Naive B cell (primary cell): ENCODE data around the gene SLC12A7. TPM values are rescaled to one million over a fixed set of nuclear protein-coding genes. Genes with fewer than 3 reads are reported as not detected.
"Not testable (repeated sequence)": the region's sequence is repeated elsewhere in the genome, so short reads cannot be mapped to it uniquely, and the experiment has no call there.

Experiments used
- ATAC-seq, 2 donors: fragments of 150-1000 bp; cut with Tn5 transposase; 2 replicates each; pipeline ENCODE4 v1.10.0; 2021; ENCODE audit warnings: low read depth in 2 of 2, mild to moderate bottlenecking in 2 of 2, moderate library complexity in 2 of 2
- DNase-seq: peaks from one replicate; pipeline ENCODE4 v3.0.0; 2022
- H3K27ac Mint-ChIP-seq, 6 donors: one replicate each; pipeline ENCODE4 v1.8.0; 2020 to 2022; ENCODE audit warnings: mild to moderate bottlenecking in 6 of 6, mixed read lengths in 6 of 6, moderate library complexity in 5 of 6, inconsistent platforms in 2 of 6
- H3K27me3 Mint-ChIP-seq, 3 donors: one replicate each; pipeline ENCODE4 v1.8.0; 2021 to 2022; ENCODE audit warnings: mixed read lengths in 3 of 3, mild to moderate bottlenecking in 1 of 3
- H3K36me3 Mint-ChIP-seq, 2 donors: one replicate each; pipeline ENCODE4 v1.8.0; 2020 to 2022; ENCODE audit warnings: mixed read lengths in 2 of 2, inconsistent platforms in 1 of 2, mild to moderate bottlenecking in 1 of 2
- H3K4me1 Mint-ChIP-seq, 3 donors: one replicate each; pipeline ENCODE4 v1.8.0; 2020 to 2022; ENCODE audit warnings: mixed read lengths in 3 of 3, inconsistent platforms in 1 of 3, mild to moderate bottlenecking in 1 of 3, moderate library complexity in 1 of 3
- H3K4me3 Mint-ChIP-seq, 8 donors: one replicate each; pipeline ENCODE4 v1.8.0; 2020 to 2022; ENCODE audit warnings: mild to moderate bottlenecking in 8 of 8, mixed read lengths in 8 of 8, moderate library complexity in 8 of 8, inconsistent platforms in 2 of 8
- H3K9me3 Mint-ChIP-seq, 7 donors: one replicate each; pipeline ENCODE4 v1.8.0; 2020 to 2022; ENCODE audit warnings: mixed read lengths in 7 of 7, mild to moderate bottlenecking in 5 of 7, inconsistent platforms in 2 of 7, moderate library complexity in 1 of 7
- polyA plus RNA-seq, 6 donors: library from polyadenylated mRNA; unstranded; fragments of 300-500 nt; fragmentation: Illumina TruSeq; gene quantifications; one replicate each; pipeline ENCODE4 v1.2.3, GENCODE V29; 2021; ENCODE audit warnings: low read depth in 6 of 6

Gene SLC12A7
- polyA plus RNA-seq = 10 to 100 TPM in 1 of 6 donors, 1 to 10 TPM in 5; 1.9 to 15.6 (median 5.8) TPM

DNA sequence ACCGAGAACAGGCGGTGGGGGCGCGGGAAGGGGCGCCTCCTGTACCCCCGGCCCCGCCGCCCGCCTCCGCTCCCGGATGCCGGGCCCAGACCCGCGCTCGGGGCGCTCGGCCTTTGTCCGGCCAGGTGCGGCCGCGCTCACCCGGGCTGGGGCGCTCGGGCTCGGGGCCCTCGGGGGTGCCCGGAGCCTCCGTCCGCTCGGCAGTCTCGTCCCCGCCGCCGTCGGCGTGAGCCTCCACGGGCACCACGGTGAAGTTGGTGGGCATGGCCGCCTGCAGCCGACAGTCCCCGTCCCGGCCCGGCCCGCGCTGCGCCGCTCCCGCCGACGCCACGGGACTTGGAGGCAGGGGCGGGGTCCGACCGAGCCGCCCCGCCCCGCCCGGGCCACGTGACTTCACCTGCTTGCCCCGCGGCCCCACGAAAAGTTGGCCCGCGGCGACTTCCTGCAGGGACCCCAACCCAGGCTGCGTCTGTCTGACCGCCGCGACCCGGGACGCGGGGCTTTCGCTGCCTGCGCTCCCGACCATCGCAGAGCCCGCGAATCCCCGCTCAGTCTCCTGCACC, at the start of gene SLC12A7:
TSS of gene SLC12A7 (minus strand) at position 337 of the 563 bp plus-strand sequence. CDS start at position 265, 72 bp downstream.
- peaks cover 20 to 41% (median 25%) of the 10 kb centered on the region in 3 donors for H3K4me1 Mint-ChIP-seq
- H3K9me3 Mint-ChIP-seq = no peaks in the 10 kb centered on the region
- ATAC-seq = peak; percentile 71 to 74
- DNase-seq = peak; percentile 73
- no peaks in the 10 kb centered on the region for H3K36me3 Mint-ChIP-seq
- H3K27me3 Mint-ChIP-seq = no peaks in the 10 kb centered on the region
- peak within 1 kb of the TSS; percentile 87 to 95 (median 92) for H3K4me3 Mint-ChIP-seq
- peak within 1 kb of the TSS in 5 of 6 donors; percentile 28 to 98 (median 87) for H3K27ac Mint-ChIP-seq

- Mint-ChIP-seq H3K4me1 (peaks cover 4 to 14% (median 8%) of the 10 kb centered on the region in 3 donors), H3K27me3 (peaks cover 9 to 61% (median 37%) of the 10 kb centered on the region in 3 donors), H3K27ac (no peak overlapping the region), H3K4me3 (no peak overlapping the region), H3K9me3 (peaks cover 0 to 11% (median 7%) of the 10 kb centered on the region in 7 donors), H3K36me3 (peaks cover 0 to 10% of the 10 kb centered on the region in 2 donors)
- DNase-seq (no peak), ATAC-seq (no peak)
These were observed 49.4 kb upstream of the SLC12A7 start for GRCh38 chr5:1161108-1161832.

- DNase-seq (no peak), ATAC-seq (no peak)
- no peak overlapping the region for H3K27ac Mint-ChIP-seq
- H3K9me3 Mint-ChIP-seq = peaks cover 0 to 11% (median 7%) of the 10 kb centered on the region in 7 donors
- H3K36me3 Mint-ChIP-seq = peaks cover 0 to 10% of the 10 kb centered on the region in 2 donors
- H3K4me1 Mint-ChIP-seq = peaks cover 4 to 10% (median 8%) of the 10 kb centered on the region in 3 donors
- peaks cover 9 to 52% (median 30%) of the 10 kb centered on the region in 3 donors for H3K27me3 Mint-ChIP-seq
- H3K4me3 Mint-ChIP-seq = peak overlapping the region in 2 of 8 donors; percentile 77 to 82
These were observed 48.0 kb upstream of the SLC12A7 start for GRCh38 chr5:1159774-1160406.

DNA sequence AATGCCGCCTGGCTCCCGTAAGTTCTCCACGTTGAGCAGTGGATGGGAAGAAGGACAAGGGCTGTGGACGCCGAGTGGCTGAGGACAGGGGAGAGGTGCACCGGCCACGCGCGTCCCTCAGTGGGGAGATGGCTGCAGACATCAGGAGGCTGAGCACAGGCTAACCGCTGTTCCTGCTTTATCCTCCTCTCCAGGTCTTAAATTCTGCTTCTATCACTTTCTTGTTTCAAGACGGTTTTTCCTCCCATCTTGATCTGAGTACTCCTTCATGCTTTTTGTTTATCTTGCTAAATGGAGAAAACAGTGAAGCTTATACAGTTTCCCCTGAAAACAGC, 47.4 kb upstream of the SLC12A7 start:
- H3K9me3 Mint-ChIP-seq = peaks cover 0 to 11% (median 7%) of the 10 kb centered on the region in 7 donors
- H3K4me1 Mint-ChIP-seq = peaks cover 8 to 13% (median 11%) of the 10 kb centered on the region in 3 donors
- DNase-seq (no peak), ATAC-seq (no peak)
- H3K4me3 Mint-ChIP-seq = peak overlapping the region in 1 of 8 donors; percentile 82
- H3K27ac Mint-ChIP-seq = peak overlapping the region in 1 of 6 donors; percentile 16
- peaks cover 0 to 10% of the 10 kb centered on the region in 2 donors for H3K36me3 Mint-ChIP-seq
- peaks cover 11 to 50% (median 28%) of the 10 kb centered on the region in 3 donors for H3K27me3 Mint-ChIP-seq

GRCh38 chr5:1158647-1159340, 46.9 kb upstream of the SLC12A7 start:
- no peak for ATAC-seq

DNA sequence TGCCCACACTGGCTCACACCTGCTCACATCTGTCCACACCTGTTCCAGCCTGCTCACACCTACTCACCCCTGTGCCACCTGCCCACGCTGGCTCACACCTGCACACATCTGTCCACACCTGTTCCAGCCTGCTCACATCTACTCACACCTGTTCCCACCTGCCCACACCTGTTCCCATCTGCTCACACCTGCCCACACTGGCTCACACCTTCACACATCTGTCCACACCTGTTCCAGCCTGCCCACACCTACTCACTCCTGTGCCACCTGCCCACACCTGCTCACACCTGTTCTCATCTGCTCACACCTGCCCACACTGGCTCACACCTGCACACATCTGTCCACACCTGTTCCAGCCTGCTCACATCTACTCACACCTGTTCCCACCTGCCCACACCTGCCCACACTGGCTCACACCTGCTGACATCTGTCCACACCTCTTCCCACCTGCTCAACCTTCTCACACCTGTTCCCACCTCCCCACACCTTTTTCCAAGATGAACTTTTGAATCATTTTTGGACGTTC, 45.7 kb upstream of the SLC12A7 start:
- DNase-seq, H3K36me3 Mint-ChIP-seq, ATAC-seq: not testable (repeated sequence)
- peaks cover 0 to 11% (median 7%) of the 10 kb centered on the region in 7 donors for H3K9me3 Mint-ChIP-seq
- peak overlapping the region in 2 of 6 donors; percentile 64 to 80 for H3K27ac Mint-ChIP-seq
- H3K4me1 Mint-ChIP-seq = peaks cover 22 to 23% (median 23%) of the 10 kb centered on the region in 3 donors
- H3K4me3 Mint-ChIP-seq = peak overlapping the region in 7 of 8 donors; percentile 20 to 82 (median 48)
- H3K27me3 Mint-ChIP-seq = peaks cover 15 to 64% (median 30%) of the 10 kb centered on the region in 3 donors

More at GRCh38 chr5:1158647-1159340, 46.9 kb upstream of the SLC12A7 start:
- peaks cover 0 to 10% of the 10 kb centered on the region in 2 donors for H3K36me3 Mint-ChIP-seq
- peak overlapping the region in 1 of 8 donors; percentile 82 for H3K4me3 Mint-ChIP-seq
- peaks cover 15 to 53% (median 30%) of the 10 kb centered on the region in 3 donors for H3K27me3 Mint-ChIP-seq
- H3K27ac Mint-ChIP-seq = peak overlapping the region in 2 of 6 donors; percentile 16 to 42
- DNase-seq = no peak
- peaks cover 13 to 18% (median 17%) of the 10 kb centered on the region in 3 donors for H3K4me1 Mint-ChIP-seq
- peaks cover 0 to 11% (median 7%) of the 10 kb centered on the region in 7 donors for H3K9me3 Mint-ChIP-seq

- Mint-ChIP-seq H3K27me3 (peaks cover 15 to 64% (median 30%) of the 10 kb centered on the region in 3 donors), H3K27ac (peak overlapping the region in 2 of 6 donors; percentile 71 to 80), H3K36me3 (peaks cover 0 to 10% of the 10 kb centered on the region in 2 donors), H3K9me3 (peaks cover 0 to 11% (median 7%) of the 10 kb centered on the region in 7 donors), H3K4me3 (peak overlapping the region in 7 of 8 donors; percentile 20 to 82 (median 53)), H3K4me1 (peaks cover 28 to 29% (median 29%) of the 10 kb centered on the region in 3 donors)
- DNase-seq (no peak), ATAC-seq (no peak)
These were observed 45.0 kb upstream of the SLC12A7 start for GRCh38 chr5:1156754-1157460.

DNA sequence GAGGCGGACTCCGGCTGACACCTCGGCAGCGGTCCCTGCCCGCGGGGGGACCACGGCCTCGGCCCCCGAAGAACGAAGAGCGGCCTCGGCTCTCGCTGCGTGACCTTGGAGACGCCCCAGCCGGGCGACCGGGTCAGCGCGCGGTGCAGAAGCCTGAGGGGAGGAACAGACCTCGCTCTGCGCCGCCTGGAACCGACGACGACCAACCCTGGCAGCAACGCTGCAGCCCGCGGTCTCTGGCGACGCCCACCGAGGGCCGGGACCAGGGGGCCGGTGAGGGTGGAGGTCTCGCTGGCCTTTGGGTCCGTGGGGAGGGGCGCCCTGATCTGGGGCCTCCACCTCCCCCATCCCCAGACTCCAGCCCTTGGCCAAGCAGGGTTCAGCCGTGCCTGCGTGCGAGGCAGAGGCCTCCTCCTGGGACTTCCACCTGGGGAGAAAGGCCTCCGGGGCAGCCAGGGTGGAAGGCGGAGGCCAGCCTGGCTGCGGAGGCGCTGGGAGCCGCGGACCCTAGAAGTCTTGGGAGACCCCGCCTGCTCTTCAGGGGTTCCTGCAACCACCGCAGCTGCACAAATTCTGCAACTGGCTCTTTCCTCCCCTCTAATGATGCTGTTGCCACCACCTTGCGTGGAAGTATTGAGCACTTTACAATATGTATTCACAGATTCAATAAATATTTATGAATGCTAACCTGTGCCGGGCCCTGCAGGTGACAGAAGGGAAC, 44.3 kb upstream of the SLC12A7 start:
- ATAC-seq (no peak), DNase-seq (no peak)
- Mint-ChIP-seq H3K4me3 (peak overlapping the region; percentile 20 to 82 (median 54)), H3K36me3 (peaks cover 0 to 10% of the 10 kb centered on the region in 2 donors), H3K4me1 (peaks cover 33 to 35% (median 34%) of the 10 kb centered on the region in 3 donors), H3K27me3 (peaks cover 15 to 66% (median 30%) of the 10 kb centered on the region in 3 donors), H3K27ac (peak overlapping the region in 1 of 6 donors; percentile 71), H3K9me3 (peaks cover 0 to 11% (median 7%) of the 10 kb centered on the region in 7 donors)

DNA sequence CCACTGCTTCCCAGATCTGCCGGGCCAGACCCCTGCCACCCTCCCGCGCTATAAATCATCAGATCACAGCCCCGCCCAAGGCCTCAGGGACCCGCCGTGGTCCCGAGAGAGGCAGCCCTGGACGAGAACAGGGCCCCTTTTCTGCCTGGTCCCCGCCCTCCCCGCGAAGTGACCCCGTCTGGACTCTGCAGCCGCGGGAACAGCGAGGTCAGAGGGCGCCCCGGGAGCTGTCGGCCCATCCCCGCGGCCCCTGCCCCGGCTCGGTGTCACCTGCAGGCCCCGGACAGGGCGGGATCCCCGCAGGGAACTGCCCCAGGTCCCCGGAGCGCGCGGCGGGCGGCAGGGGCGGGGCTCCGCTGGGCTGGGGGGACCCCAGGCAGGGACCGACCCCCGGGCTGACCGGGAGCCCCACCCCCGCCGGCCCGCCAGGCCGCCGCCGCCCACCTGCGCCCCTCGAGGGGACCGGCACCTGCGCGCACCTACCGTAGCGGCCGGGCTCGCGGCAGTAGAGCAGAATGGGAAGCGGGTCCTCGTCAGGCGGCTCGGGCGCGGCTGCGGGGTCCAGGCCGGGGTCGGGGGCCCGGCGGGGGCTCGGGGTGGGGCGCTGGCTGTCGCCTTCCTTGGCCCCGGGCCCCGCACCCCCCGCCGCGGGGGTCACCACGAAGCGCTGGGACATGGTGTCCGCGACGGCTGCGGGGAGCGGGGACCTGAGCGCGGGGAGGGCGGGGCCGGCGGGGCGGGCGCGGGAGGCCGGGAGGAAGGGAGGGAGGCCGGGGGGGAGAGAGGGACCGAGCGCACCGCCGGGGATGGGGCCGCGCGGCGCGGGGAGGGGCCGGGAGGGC, 43.5 kb upstream of the SLC12A7 start:
- Mint-ChIP-seq H3K4me1 (peaks cover 36 to 37% (median 37%) of the 10 kb centered on the region in 3 donors), H3K27ac (no peak overlapping the region), H3K4me3 (peak overlapping the region in 7 of 8 donors; percentile 46 to 80 (median 59)), H3K9me3 (peaks cover 0 to 11% (median 7%) of the 10 kb centered on the region in 7 donors), H3K36me3 (peaks cover 0 to 10% of the 10 kb centered on the region in 2 donors), H3K27me3 (peaks cover 15 to 66% (median 29%) of the 10 kb centered on the region in 3 donors)
- DNase-seq (no peak), ATAC-seq (no peak)

DNA sequence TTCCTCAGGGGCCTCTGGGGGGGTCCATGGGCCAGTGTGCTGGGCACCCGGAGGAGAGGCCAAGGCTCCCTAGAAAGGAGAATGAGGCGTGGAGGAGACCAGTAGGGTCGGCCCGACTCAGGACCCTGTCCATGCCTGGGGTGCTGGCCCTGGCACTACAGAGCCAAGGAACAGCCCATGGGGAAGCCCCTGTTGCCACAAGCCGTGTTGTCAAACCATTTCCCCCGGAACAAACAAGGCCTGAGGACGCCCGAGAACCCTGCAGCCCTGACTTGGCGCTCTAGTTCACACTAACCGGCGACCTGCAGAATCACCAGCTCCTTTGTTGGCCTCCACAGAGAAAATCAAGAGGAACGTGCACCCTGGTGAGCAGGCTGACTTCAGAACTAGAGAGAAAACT, 41.6 kb upstream of the SLC12A7 start:
- Mint-ChIP-seq H3K9me3 (peaks cover 0 to 11% (median 7%) of the 10 kb centered on the region in 7 donors), H3K4me3 (peak overlapping the region; percentile 46 to 82 (median 72)), H3K4me1 (peaks cover 36 to 37% (median 37%) of the 10 kb centered on the region in 3 donors), H3K27me3 (peaks cover 15 to 46% (median 19%) of the 10 kb centered on the region in 3 donors), H3K36me3 (peaks cover 0 to 10% of the 10 kb centered on the region in 2 donors), H3K27ac (peak overlapping the region in 4 of 6 donors; percentile 37 to 92 (median 61))
- peak; percentile 43 for DNase-seq
- ATAC-seq = peak; percentile 44 to 50
